ENCODE data around the gene MKRN2.

DNA sequence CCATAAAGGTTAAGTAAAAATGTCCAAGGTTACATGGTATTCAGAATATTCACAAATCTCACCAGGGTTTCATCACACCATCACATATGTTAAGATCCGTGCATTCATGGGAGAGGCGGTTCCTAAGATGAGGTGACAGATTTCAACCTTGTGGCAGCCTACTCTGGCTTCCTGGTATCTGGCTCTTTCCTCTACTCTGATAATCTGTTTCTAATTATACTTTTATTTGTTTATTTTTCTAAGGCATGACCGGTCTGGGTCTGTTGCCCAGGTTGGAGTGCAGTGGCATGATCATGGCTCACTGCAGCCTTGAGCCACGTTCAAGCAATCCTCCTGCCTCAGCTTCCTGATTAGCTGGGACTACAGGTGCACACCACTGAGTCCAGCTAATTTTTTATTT, 72.7 kb downstream of the MKRN2 start:
- TF ChIP-seq, protein P1, sequence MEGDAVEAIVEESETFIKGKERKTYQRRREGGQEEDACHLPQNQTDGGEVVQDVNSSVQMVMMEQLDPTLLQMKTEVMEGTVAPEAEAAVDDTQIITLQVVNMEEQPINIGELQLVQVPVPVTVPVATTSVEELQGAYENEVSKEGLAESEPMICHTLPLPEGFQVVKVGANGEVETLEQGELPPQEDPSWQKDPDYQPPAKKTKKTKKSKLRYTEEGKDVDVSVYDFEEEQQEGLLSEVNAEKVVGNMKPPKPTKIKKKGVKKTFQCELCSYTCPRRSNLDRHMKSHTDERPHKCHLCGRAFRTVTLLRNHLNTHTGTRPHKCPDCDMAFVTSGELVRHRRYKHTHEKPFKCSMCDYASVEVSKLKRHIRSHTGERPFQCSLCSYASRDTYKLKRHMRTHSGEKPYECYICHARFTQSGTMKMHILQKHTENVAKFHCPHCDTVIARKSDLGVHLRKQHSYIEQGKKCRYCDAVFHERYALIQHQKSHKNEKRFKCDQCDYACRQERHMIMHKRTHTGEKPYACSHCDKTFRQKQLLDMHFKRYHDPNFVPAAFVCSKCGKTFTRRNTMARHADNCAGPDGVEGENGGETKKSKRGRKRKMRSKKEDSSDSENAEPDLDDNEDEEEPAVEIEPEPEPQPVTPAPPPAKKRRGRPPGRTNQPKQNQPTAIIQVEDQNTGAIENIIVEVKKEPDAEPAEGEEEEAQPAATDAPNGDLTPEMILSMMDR (IDR thresholded peaks at IDR 0.05; ENCODE audit: borderline replicate concordance, extremely low read depth, low read length, poor library complexity, severe bottlenecking): no peak
- no peak for TF ChIP-seq EZH2 (IDR thresholded peaks at IDR 0.05; ENCODE audit: borderline replicate concordance, low read depth, low read length, severe bottlenecking)
